ENCODE measurements around the gene MINAR2.

DNA sequence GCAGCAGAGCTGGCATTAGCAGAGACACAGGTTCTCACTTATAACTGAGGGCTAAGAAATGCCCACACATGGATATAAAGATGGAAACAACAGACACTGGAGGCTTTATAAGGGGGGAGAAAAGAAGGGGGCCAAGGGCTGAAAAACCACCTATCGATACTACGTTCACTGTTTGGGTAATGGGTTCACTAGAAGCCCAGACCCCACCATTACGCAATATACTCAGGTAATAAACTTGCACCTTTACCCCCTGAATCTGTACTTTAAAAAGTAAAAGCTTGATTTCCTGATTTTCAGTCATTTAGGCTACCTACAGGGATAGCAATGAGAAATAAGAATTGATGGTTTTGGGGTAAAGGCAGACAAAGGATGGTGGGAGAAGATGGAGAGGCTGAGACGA is 1.9 kb upstream of the MINAR2 start:
- TF ChIP-seq GATA2 (IDR thresholded peaks at IDR 0.05; ENCODE audit: low read depth, low read length) (no peak), GATA3 (IDR thresholded peaks at IDR 0.05; ENCODE audit: low read depth, low read length) (no peak)
